Measurements from ENCODE around the gene IGFBP6. TPM values are rescaled to one million over a fixed set of nuclear protein-coding genes. Genes with fewer than 3 reads are reported as not detected.

IGFBP6 gene
- total RNA-seq, 1 experiment from 2014 or later, result 11.5 TPM

DNA sequence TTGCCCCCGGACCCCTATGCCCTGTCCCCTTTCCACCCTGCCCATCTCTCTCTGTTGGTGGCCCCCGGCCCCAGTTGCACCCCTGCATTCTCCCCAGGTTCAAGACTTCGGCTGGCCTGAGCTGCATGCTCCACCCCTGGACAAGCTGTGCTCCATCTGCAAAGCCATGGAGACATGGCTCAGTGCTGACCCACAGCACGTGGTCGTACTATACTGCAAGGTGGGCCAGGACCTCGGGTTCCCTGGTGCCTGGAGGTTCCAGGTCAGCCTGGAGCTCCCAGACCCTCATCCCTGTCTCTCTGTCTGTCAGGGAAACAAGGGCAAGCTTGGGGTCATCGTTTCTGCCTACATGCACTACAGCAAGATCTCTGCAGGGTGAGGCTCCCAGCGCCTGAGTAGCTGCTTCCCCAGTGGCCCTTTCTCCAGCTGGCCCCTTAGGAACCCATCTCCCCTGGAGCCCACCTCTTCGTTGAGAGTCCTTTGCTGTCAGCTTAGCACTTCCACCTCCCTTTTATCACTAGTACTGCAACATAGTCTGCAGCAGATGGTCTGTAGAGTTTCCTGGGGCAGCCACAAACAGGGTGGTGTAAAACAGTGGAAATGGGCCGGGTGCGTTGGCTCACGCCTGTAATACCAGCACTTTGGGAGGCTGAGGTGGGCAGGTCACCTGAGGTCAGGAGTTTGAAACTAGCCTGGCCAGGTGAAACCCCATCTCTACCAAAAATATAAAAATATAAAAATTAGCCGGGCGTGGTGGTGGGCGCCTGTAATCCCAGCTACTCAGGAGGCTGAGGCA is 41.8 kb upstream of the IGFBP6 start:
- DNase-seq, result no peak

DNA sequence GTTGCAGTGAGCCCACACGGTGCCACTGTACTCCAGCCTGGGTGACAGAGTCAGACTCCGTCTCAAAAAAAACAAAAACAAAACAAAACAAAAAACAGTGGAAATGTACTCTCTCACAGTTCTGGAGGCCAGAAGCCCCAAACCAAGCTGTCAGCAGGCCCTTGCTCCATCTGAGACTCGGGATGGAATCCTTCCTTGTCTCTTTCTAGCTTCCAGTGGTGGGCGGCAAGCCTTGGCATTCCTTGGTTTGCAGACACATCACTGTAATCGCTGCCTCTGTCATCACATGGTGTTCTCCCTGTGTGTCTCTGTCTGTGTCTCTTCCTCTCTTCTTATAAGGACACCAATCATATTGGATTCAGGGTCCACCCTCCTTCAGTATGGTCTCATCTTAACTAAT is 41.2 kb upstream of the IGFBP6 start:
- no peak overlapping the region for H3K4me3 ChIP-seq
- DNase-seq, result no peak
- peaks cover 11% of the 10 kb centered on the region; the same call in 1 of the 2 replicates for H3K4me1 ChIP-seq
- H3K27me3 ChIP-seq, result no peaks in the 10 kb centered on the region
- no peaks in the 10 kb centered on the region for H3K9me3 ChIP-seq (replicated peaks)
- no peaks in the 10 kb centered on the region for H3K36me3 ChIP-seq
- H3K27ac ChIP-seq, result no peak overlapping the region

More for the DNA sequence above, 41.8 kb upstream of the IGFBP6 start:
- H3K27me3 ChIP-seq, result no peaks in the 10 kb centered on the region
- no peaks in the 10 kb centered on the region for H3K9me3 ChIP-seq (replicated peaks)
- H3K36me3 ChIP-seq, result no peaks in the 10 kb centered on the region
- no peak overlapping the region for H3K27ac ChIP-seq
- no peak overlapping the region for H3K4me3 ChIP-seq
- H3K4me1 ChIP-seq, result peaks cover 16% of the 10 kb centered on the region; the same call in 1 of the 2 replicates

- no peaks in the 10 kb centered on the region for H3K36me3 ChIP-seq
- no peak for DNase-seq
- no peak overlapping the region for H3K27ac ChIP-seq
- H3K27me3 ChIP-seq, result no peaks in the 10 kb centered on the region
- H3K9me3 ChIP-seq (replicated peaks), result no peaks in the 10 kb centered on the region
- no peak overlapping the region for H3K4me3 ChIP-seq
- peaks cover 11% of the 10 kb centered on the region; the same call in 1 of the 2 replicates for H3K4me1 ChIP-seq
Measured at GRCh38 chr12:53056901-53057300, 40.6 kb upstream of the IGFBP6 start.

- Histone ChIP-seq H3K9me3 (replicated peaks) (no peaks in the 10 kb centered on the region), H3K27me3 (no peaks in the 10 kb centered on the region), H3K4me1 (peaks cover 14% of the 10 kb centered on the region; the same call in 1 of the 2 replicates), H3K4me3 (no peak overlapping the region), H3K27ac (no peak overlapping the region), H3K36me3 (no peaks in the 10 kb centered on the region)
- no peak for DNase-seq
Measured at GRCh38 chr12:53057816-53058500, 39.5 kb upstream of the IGFBP6 start.

- Histone ChIP-seq H3K4me1 (peaks cover 15% of the 10 kb centered on the region; the same call in 1 of the 2 replicates), H3K27ac (no peak overlapping the region), H3K9me3 (replicated peaks) (no peaks in the 10 kb centered on the region), H3K27me3 (no peaks in the 10 kb centered on the region), H3K36me3 (no peaks in the 10 kb centered on the region), H3K4me3 (no peak overlapping the region)
- no peak for DNase-seq
Measured at GRCh38 chr12:53058674-53059433, 38.6 kb upstream of the IGFBP6 start.

DNA sequence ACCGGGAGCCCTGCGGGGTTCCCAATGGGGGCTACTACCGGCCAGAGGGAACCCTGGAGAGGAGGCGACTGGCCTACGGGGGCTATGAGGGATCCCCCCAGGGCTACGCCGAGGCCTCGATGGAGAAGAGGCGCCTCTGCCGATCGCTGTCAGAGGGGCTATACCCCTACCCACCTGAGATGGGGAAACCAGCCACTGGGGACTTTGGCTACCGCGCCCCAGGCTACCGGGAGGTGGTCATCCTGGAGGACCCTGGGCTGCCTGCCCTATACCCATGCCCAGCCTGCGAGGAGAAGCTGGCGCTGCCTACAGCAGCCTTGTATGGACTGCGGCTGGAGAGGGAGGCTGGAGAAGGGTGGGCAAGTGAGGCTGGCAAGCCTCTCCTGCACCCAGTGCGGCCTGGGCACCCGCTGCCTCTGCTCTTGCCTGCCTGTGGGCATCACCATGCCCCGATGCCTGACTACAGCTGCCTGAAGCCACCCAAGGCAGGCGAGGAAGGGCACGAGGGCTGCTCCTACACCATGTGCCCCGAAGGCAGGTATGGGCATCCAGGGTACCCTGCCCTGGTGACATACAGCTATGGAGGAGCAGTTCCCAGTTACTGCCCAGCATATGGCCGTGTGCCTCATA is 37.9 kb upstream of the IGFBP6 start:
- H3K9me3 ChIP-seq (replicated peaks), result no peaks in the 10 kb centered on the region
- peaks cover 15% of the 10 kb centered on the region; the same call in 1 of the 2 replicates for H3K4me1 ChIP-seq
- H3K27me3 ChIP-seq, result no peaks in the 10 kb centered on the region
- no peak overlapping the region for H3K27ac ChIP-seq
- no peak overlapping the region for H3K4me3 ChIP-seq
- no peaks in the 10 kb centered on the region for H3K36me3 ChIP-seq
- no peak for DNase-seq

DNA sequence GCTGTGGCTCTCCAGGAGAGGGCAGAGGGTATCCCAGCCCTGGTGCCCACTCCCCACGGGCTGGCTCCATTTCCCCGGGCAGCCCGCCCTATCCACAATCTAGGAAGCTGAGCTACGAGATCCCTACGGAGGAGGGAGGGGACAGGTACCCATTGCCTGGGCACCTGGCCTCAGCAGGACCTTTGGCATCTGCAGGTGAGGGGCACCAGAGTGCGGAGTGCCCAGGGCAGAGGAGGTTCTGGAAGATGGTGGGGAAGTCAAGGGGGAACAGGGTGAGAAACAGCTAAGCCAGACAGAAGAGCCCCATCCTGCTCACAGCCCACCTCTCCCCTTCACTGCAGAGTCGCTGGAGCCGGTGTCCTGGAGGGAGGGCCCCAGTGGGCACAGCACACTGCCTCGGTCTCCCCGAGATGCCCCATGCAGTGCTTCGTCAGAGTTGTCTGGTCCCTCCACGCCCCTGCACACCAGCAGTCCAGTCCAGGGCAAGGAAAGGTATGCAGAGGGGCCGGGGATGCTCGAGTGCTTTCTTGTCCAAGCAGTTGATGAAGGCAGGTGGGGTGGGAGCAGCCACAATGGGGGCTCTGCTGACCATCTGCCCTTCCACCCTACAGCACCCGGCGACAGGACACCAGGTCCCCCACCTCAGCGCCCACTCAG is 37.3 kb upstream of the IGFBP6 start:
- Histone ChIP-seq H3K9me3 (replicated peaks) (no peaks in the 10 kb centered on the region), H3K36me3 (no peaks in the 10 kb centered on the region), H3K27me3 (no peaks in the 10 kb centered on the region), H3K4me1 (peaks cover 15% of the 10 kb centered on the region; the same call in 1 of the 2 replicates), H3K4me3 (no peak overlapping the region), H3K27ac (no peak overlapping the region)
- DNase-seq, result no peak

DNA sequence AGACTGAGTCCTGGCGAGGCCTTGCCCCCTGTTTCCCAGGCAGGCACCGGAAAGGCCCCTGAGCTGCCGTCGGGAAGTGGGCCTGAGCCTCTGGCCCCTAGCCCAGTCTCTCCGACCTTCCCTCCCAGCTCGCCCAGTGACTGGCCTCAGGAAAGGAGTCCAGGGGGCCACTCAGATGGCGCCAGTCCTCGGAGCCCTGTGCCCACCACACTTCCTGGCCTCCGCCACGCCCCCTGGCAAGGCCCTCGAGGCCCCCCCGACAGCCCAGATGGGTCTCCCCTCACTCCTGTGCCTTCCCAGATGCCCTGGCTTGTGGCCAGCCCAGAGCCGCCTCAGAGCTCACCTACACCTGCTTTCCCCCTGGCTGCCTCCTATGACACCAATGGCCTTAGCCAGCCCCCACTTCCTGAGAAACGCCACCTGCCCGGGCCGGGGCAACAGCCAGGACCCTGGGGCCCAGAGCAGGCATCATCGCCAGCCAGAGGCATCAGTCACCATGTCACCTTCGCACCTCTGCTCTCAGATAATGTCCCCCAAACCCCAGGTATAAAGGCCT is 36.7 kb upstream of the IGFBP6 start:
- Histone ChIP-seq H3K36me3 (no peaks in the 10 kb centered on the region), H3K27ac (no peak overlapping the region), H3K4me1 (peaks cover 15% of the 10 kb centered on the region; the same call in 1 of the 2 replicates), H3K4me3 (no peak overlapping the region), H3K9me3 (replicated peaks) (no peaks in the 10 kb centered on the region), H3K27me3 (no peaks in the 10 kb centered on the region)
- no peak for DNase-seq

- Histone ChIP-seq H3K4me1 (peaks cover 21% of the 10 kb centered on the region), H3K9me3 (replicated peaks) (no peaks in the 10 kb centered on the region), H3K36me3 (no peaks in the 10 kb centered on the region), H3K27ac (no peak overlapping the region), H3K27me3 (no peaks in the 10 kb centered on the region), H3K4me3 (no peak overlapping the region)
- no peak for DNase-seq
Measured at GRCh38 chr12:53061404-53062010, 36.0 kb upstream of the IGFBP6 start.

- Histone ChIP-seq H3K4me3 (no peak overlapping the region), H3K27ac (no peak overlapping the region), H3K4me1 (peaks cover 21% of the 10 kb centered on the region), H3K27me3 (no peaks in the 10 kb centered on the region), H3K9me3 (replicated peaks) (no peaks in the 10 kb centered on the region), H3K36me3 (no peaks in the 10 kb centered on the region)
- DNase-seq, result no peak
Measured at GRCh38 chr12:53062011-53062961, 35.2 kb upstream of the IGFBP6 start.

GRCh38 chr12:53062977-53063707 is 34.3 kb upstream of the IGFBP6 start:
- no peak overlapping the region for H3K27ac ChIP-seq
- no peak for DNase-seq
- H3K4me3 ChIP-seq, result no peak overlapping the region
- H3K9me3 ChIP-seq (replicated peaks), result no peaks in the 10 kb centered on the region
- H3K27me3 ChIP-seq, result no peaks in the 10 kb centered on the region
- H3K36me3 ChIP-seq, result no peaks in the 10 kb centered on the region
- H3K4me1 ChIP-seq, result peaks cover 21% of the 10 kb centered on the region

All from SJCRH30 (cell line).